ENCODE data around the gene ATRNL1.

DNA sequence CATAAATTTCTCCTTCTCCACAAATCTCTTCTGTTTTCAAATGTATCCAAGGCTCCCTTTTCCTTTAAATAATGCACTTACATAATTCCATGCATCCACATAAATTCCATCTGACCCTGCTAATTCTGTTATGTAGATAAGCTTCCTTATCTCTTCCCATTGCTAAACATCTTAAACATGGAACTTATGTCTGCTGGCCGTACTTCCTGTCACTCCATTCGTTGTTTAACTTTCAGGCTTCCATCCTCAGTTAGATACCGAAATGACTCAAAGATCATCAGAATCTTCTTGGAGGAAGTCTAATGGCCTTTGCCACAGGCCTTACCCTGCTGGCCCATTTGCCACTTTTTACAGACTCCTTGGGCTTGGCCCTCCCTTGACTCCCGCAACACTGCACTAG, 848.9 kb downstream of the ATRNL1 start:
- TF ChIP-seq ZNF274 (IDR thresholded peaks at IDR 0.05; ENCODE audit: low read depth, low read length) (no peak), YY1 (IDR thresholded peaks at IDR 0.05; ENCODE audit: insufficient read depth, insufficient read length) (no peak), SUZ12 (IDR thresholded peaks at IDR 0.05; ENCODE audit: extremely low read depth, insufficient read depth, insufficient read length) (no peak)

Measured in NT2/D1 (cell line).